OCI-LY1 (cell line): ENCODE measurements around the gene GID4.

Source experiments
- EZH2 ChIP-seq: fragments of 200-600 bp; sonication (generic), shearing (Covaris generic); IDR thresholded peaks from 2 replicates; pipeline ENCODE4 v1.8.0; 2017; ENCODE audit warnings: borderline replicate concordance, mixed run types, mild to moderate bottlenecking, antibody characterized with exemption, low read length, moderate library complexity, mixed read lengths
- TF ChIP-seq, protein P1 (sequence below): fragments of 200-600 bp; sonication (generic), shearing (Covaris generic); IDR thresholded peaks from 2 replicates; pipeline ENCODE4 v1.5.1; 2017; ENCODE audit warnings: mild to moderate bottlenecking, antibody characterized with exemption, low read length, moderate library complexity, mixed read lengths

DNA sequence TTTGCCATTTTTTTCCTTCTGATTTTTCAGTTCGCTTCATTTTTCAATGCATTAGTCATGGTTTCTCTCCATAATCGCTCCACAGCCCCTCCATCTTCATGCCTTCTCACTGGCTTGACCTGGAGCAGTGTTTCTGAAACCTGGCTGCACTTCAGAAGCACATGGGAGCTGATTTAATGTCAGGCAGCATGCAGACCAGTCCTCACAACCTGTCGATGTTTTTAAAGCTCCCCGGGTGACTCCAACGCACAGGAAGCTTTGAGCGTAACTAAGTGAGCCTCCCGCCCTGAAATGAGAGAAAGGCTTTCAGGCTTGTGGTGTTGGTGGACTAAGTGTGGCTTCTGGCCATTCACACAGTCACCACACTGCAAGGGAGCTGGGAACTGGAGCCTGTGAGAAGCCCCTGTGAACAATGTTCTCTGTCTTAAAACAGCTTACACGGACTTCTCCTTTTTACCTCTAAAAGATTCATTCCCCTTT lies 31.7 kb downstream of the GID4 start:
- TF ChIP-seq, protein P1, sequence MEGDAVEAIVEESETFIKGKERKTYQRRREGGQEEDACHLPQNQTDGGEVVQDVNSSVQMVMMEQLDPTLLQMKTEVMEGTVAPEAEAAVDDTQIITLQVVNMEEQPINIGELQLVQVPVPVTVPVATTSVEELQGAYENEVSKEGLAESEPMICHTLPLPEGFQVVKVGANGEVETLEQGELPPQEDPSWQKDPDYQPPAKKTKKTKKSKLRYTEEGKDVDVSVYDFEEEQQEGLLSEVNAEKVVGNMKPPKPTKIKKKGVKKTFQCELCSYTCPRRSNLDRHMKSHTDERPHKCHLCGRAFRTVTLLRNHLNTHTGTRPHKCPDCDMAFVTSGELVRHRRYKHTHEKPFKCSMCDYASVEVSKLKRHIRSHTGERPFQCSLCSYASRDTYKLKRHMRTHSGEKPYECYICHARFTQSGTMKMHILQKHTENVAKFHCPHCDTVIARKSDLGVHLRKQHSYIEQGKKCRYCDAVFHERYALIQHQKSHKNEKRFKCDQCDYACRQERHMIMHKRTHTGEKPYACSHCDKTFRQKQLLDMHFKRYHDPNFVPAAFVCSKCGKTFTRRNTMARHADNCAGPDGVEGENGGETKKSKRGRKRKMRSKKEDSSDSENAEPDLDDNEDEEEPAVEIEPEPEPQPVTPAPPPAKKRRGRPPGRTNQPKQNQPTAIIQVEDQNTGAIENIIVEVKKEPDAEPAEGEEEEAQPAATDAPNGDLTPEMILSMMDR: no peak
- TF ChIP-seq EZH2: no peak
